ENCODE measurements around the gene TMC3.

DNA sequence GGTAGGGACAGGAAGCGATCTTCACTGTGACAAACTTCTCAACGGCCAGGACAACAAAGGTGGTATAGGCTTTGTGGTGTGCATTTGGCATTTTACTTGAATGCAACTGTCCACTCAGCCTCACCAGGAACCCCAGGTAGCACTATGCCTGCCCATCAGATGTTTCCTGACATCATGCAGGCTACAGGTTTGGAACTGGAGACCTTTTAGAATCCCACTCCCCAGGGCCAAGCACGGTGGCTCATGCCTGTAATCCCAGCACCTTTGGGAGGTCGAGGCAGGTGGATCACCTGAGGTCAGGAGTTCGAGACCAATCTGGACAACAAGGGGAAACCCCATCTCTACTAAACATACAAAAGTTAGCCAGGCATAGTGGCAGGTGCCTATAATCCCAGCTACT lies 59.6 kb downstream of the TMC3 start:
- TF ChIP-seq POLR2AphosphoS5 (IDR thresholded peaks at IDR 0.05) (peak in 1 of 3 donors; percentile 28), CTCF (IDR thresholded peaks at IDR 0.05 in 8 of 11, conservative IDR thresholded peaks at IDR 0.05 in 3 of 11) (no peak), POLR2A (IDR thresholded peaks at IDR 0.05) (no peak)

Data from spleen (tissue), 7 donors.